LHCN-M2 (cell line): ENCODE measurements around the gene MSMP. TPM values are rescaled to one million over a fixed set of nuclear protein-coding genes. Genes with fewer than 3 reads are reported as not detected.

Experiments
- total RNA-seq: library from RNA; depleted of rRNA; stranded (reverse); fragments of >200 nt; gene quantifications from 2 replicates; pipeline ENCODE4 v1.2.3, GENCODE V29; 2014; rRNA removed

The MSMP gene
- total RNA-seq, 1 experiment from 2014 or later = not detected

Other genes with a start within 250 kb of the MSMP start
- gene TESK1, start 149.0 kb downstream of the MSMP start, total RNA-seq = 21.7 and 26.8 TPM in 2 replicates
- 1.2 and 1.4 TPM in 2 replicates for gene CD72, start 135.9 kb downstream of the MSMP start, total RNA-seq
- 0.26 and 0.63 TPM in 2 replicates for gene SIT1, start 103.3 kb downstream of the MSMP start, total RNA-seq
- gene RMRP, start 96.3 kb downstream of the MSMP start, total RNA-seq = 5,651 and 6,728 TPM in 2 replicates
- gene CCDC107, start 96.0 kb downstream of the MSMP start, total RNA-seq = 11.1 and 13.3 TPM in 2 replicates
- gene ARHGEF39, start 89.1 kb downstream of the MSMP start, total RNA-seq = 4.4 and 4.5 TPM in 2 replicates
- gene CA9, start 80.3 kb downstream of the MSMP start, total RNA-seq = 2.4 and 3.8 TPM in 2 replicates
- 1,008 and 1,115 TPM in 2 replicates for gene TPM2, start 64.4 kb downstream of the MSMP start, total RNA-seq
- 356 and 415 TPM in 2 replicates for gene TLN1, start 22.1 kb downstream of the MSMP start, total RNA-seq
- gene CREB3, start 21.6 kb downstream of the MSMP start, total RNA-seq = 87.9 and 108 TPM in 2 replicates
- gene GBA2, start 5.0 kb downstream of the MSMP start, total RNA-seq = 26.4 and 29.9 TPM in 2 replicates
- 13.5 and 17.4 TPM in 2 replicates for gene RGP1, start 5.0 kb downstream of the MSMP start, total RNA-seq
- gene NPR2, start 37.3 kb upstream of the MSMP start, total RNA-seq = 14.5 and 23.0 TPM in 2 replicates
- 0.98 and 1.4 TPM in 2 replicates for gene SPAG8, start 58.0 kb upstream of the MSMP start, total RNA-seq
- 22.8 and 33.0 TPM in 2 replicates for gene HINT2, start 60.8 kb upstream of the MSMP start, total RNA-seq
- not detected in 2 replicates for gene FAM221B, start 74.5 kb upstream of the MSMP start, total RNA-seq
- 2.8 and 3.6 TPM in 2 replicates for gene TMEM8B, start 75.0 kb upstream of the MSMP start, total RNA-seq
- not detected in 2 replicates for gene OR13J1, start 116.1 kb upstream of the MSMP start, total RNA-seq
- gene HRCT1, start 151.9 kb upstream of the MSMP start, total RNA-seq = 1.5 and 2.1 TPM in 2 replicates
- gene SPAAR, start 155.2 kb upstream of the MSMP start, total RNA-seq = 0.17 and 0.38 TPM in 2 replicates
- not detected in 2 replicates for gene OR2S2, start 203.9 kb upstream of the MSMP start, total RNA-seq